Amygdala (tissue), 56 donors: ENCODE measurements around the gene HNRNPUL2.
"Not testable (repeated sequence)": the region's sequence is repeated elsewhere in the genome, so short reads cannot be mapped to it uniquely, and the experiment has no call there.

Source experiments
- DNase-seq, 56 donors: peaks; one replicate each; lab custom pipeline; 2025; lab: John Stamatoyannopoulos, UW

HNRNPUL2 gene

GRCh38 chr11:62706850-62707247 lies 20.4 kb downstream of the HNRNPUL2 start:
- peak in 2 of 56 donors; percentile 27 to 48 for DNase-seq

GRCh38 chr11:62705880-62706849 lies 21.1 kb downstream of the HNRNPUL2 start:
- peak; percentile 49 to 97 (median 92) for DNase-seq

DNA sequence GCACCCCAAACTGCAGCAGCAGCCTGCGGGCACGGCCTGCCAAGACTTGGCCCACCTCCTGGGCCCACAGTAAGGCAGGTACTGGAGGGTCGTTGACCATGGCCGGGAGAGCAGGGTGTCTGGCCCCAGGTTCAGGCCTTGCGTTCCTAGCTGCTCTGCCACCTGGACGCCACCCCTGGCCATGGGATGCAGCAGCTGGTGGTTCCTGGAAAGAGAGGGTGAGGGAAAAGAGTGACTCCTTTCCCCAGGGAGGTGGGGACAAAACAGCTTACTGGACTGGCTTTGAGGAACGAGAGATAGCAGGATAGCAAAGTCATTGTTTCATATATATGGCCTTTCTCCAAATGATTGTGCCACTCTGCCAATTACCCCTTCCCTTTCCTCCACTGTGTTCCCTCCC lies 21.8 kb downstream of the HNRNPUL2 start:
- DNase-seq = no peak

GRCh38 chr11:62703921-62704320 lies 23.3 kb downstream of the HNRNPUL2 start:
- not testable (repeated sequence) for DNase-seq

GRCh38 chr11:62702246-62702645 lies 25.0 kb downstream of the HNRNPUL2 start:
- DNase-seq = no peak

GRCh38 chr11:62694455-62695167 lies 32.6 kb downstream of the HNRNPUL2 start:
- DNase-seq = peak in 48 of 56 donors; percentile 5 to 83 (median 40)

GRCh38 chr11:62693624-62694023 lies 33.6 kb downstream of the HNRNPUL2 start:
- DNase-seq = not testable (repeated sequence)

- peak in 8 of 56 donors; percentile 3 to 47 (median 24) for DNase-seq
These were observed 37.7 kb downstream of the HNRNPUL2 start, which contains the start of gene LRRN4CL for GRCh38 chr11:62689421-62690183. LRRN4CL (minus strand) TSS chr11:62689530; CDS start chr11:62688508, 1,022 bp downstream.

DNA sequence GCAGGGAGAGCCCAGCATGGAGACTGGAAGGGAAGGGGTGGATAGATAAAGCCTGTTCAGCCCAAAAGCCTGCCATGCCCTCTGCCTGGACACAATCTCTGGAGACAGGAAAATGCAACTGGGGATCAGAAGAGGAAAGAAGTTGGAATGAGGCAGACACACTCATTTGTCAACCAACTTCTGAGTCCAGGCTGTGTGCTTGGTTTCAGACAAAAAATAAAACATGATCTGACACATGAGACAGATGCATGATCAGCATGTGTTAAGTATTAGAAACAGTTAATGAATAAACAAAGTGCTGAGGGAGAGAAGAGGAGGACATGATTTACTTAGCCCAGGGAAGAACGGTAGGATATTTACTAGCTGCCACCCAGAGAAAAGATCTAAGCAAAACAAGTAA lies 38.8 kb downstream of the HNRNPUL2 start:
- no peak for DNase-seq

- no peak for DNase-seq
These were observed 39.5 kb downstream of the HNRNPUL2 start for GRCh38 chr11:62687508-62688396.

- DNase-seq = no peak
These were observed 44.7 kb downstream of the HNRNPUL2 start for GRCh38 chr11:62682518-62682917.

DNA sequence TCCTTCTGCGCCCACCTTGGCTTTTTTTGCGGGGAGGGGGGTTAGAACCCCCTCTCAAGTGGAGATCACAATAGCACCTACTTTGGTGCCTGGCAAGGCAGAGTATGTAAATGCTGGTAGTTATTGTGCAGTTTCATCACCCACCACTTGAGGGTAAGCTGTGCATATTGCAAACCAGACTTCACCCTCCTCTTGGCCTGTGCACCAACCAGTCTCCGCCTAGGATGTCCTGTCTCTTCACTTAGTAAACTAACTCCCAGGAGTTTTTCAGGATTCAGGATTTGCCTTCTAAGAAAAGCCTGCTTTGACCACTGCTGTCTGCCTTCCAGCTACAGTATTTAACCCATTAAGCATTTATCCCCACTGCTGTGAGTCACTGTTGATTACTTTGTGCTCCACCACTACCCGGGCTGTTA lies 46.4 kb downstream of the HNRNPUL2 start:
- DNase-seq = peak in 4 of 56 donors; percentile 7 to 12 (median 8)

GRCh38 chr11:62678770-62679696 lies 48.2 kb downstream of the HNRNPUL2 start, which contains the start of gene UBXN1:
UBXN1 (minus strand) TSS chr11:62679073; CDS start chr11:62678923, 150 bp downstream.
- DNase-seq = peak; percentile 22 to 91 (median 80)

GRCh38 chr11:62678433-62678769 lies 48.9 kb downstream of the HNRNPUL2 start:
- no peak for DNase-seq

GRCh38 chr11:62677714-62678113 lies 49.5 kb downstream of the HNRNPUL2 start:
- DNase-seq = no peak

DNA sequence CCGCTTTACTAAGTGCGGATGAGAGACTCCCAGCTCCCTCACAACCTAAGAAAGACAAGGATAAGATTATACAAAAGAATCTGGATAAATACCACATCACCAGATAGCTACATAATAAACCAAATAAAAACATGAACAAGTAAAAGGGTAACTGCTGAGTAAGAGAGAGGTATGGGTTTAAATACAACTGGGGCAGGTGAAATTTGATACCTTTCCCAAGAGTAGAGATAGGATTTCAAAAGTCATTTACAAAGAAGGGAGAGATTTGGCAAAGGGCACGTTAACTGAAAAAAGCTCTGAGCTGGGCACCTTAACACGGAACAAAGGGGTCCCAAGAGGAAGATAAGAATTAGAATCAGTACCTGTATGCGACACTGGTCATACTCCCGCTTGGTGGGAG lies 50.1 kb downstream of the HNRNPUL2 start:
- DNase-seq = no peak

GRCh38 chr11:62676698-62677097 lies 50.6 kb downstream of the HNRNPUL2 start:
- no peak for DNase-seq

DNA sequence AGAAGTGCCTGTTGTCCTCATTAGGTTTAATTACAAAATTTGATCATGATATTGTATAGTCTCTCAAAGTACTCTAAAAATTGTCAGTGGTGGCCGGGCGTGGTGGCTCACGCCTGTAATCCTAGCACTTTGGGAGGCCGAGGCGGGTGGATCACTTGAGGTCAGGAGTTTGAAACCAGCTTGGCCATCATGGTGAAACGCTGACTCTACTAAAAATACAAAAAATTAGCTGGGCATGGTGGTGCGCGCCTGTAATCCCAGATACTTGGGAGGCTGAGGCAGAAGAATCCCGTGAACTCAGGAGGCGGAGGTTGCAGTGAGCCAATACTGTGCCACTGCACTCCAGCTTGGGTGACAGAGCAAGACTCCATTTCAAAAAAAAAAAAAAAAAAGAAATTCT lies 51.8 kb downstream of the HNRNPUL2 start:
- not testable (repeated sequence) for DNase-seq
